Measurements from ENCODE around the gene CTU2.

CTU2 gene

DNA sequence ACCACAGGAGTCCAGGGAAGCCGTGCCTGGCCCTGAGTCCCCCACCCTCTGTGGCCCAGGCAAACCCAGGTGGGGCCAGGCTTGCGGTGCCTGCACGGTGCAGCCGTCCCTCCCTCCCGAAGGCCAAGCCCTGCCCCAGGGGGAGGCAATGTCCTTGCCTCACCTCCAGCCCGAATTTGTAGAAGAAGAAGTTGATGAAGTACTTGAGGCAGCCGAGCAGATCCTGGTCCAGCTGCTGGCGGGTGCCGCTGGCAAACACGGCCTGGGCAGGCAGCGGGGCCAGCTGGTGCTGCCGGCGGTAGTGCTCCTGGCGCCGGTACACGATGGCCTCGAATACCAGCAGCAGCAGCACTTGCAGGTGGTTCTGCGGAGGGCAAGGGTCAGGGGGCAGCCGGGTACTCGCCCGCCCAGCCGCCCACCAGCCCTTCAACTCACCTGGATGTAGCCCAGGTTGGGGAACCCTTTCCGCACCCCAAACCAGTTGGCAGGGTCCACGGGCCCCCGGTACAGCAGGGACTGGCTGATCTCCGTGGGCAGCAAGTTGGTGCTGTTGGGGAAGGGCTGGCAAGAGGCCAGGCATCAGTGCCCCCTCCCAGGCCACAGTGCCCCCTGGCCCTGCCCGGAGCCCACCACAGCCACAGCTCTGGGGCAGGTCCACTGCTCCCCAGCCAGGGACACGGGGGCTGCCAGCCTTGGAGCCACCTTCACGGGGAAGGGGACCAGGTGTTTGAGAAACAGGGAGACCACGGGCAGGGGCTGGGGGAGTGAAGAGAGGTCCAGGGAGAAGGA is 26.1 kb downstream of the CTU2 start:
- DNase-seq = no peak

DNA sequence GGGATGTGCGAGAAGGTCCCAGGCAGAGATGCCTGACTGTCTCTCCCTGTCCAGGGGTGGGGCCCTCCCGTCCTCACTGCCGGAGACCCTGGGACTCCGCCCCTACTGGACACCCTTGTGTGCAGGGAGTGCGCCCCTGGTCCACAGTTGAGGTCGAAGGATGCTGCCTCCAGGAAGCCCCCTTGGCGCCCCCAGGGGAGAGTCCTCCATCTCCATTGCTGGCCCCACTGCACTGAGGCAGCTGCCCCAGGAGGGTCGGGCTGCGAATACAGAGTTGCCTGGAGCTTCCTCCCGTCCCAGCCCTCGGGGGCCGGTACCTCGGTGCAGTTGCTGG is 26.6 kb downstream of the CTU2 start:
- DNase-seq = no peak

DNA sequence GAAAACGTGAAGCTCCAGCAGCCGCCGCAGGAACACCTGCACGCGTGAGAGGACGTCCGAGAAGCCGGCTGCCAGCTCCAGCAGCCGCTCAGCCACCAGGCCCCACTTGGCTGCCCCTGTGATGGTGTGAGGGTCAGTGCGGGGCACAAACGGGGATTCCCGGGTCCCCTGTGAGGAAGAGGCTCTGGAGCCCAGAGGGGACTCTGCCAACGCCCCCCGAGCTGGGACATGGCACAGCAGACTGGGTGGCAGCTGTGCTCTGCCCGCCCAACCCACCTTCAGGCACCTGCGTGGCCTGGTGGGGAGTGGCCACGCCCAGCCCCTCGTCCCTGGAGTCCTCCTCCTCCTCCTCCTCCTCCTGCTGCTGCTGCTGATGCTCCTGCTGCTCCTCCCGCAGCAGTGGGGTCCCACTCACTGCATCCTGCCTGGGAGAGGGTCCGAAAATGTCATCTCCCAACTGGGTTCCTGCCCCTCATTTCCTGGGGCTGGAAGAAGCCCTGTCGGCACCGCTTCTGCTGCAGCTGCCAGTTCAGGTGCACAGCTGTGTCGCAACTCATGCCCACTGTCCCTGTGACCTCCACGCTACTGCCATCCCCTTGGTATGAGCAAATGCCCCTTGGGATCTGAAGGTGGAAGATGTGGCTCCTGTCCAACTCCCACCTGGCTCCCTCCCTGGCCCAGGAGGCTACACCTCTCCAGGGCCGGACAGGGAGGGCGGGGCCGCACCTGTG is 27.5 kb downstream of the CTU2 start:
- DNase-seq = no peak

DNA sequence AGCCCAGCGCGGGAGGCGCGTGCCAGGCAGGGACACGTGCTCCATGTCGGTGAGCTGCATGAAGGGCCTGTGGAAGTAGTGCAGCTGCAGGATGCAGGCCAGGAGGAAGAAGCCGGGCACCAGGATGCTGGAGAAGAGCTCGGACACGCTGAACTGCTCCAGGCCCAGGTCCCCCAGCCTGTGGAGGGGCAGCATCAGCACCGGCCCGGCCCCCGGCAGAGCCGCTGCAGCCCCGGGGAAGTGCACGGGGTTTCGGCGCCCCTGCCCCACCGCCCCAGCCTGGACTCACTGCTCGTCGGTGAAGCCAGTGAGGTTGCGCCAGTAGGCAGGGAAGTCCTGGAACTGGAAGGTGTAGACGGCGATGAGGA is 28.0 kb downstream of the CTU2 start:
- no peak for DNase-seq

DNA sequence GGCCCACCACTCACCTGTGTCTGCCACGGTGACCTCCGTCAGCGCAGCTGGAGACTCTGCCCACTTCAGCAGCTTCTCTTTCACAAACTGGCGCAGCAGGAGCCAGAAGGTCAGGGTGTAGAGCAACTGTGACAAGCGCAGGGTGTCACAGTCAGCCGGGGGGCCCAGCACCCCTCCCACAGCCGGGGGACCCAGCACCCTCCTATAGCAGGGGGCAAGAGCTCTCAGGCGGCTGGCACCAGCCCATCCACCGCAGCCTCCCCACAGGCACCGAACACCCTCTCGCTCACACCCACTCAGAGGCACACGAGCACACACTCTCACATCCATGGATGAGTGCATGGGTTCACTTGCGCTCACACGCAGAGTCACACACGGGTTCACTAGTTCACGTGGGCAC is 28.8 kb downstream of the CTU2 start:
- no peak for DNase-seq

DNA sequence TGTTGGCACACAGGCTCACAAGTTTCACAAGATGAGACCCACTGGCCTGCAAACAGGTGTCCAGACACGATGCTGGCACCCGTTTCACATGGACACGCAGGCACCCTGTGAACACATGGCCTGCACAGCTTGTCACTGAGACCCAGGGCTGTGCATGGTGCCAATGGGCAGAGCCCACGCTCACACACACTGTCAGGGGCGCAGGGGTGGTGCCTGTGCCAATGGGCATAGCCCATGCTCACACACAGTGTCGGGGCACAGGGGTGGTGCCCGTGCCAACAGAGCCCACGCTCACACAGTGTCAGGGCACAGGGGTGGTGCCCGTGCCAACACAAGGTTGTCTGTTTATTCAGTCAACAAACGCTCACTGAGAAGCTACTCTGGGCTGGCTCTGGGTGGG is 29.3 kb downstream of the CTU2 start:
- DNase-seq = no peak

DNA sequence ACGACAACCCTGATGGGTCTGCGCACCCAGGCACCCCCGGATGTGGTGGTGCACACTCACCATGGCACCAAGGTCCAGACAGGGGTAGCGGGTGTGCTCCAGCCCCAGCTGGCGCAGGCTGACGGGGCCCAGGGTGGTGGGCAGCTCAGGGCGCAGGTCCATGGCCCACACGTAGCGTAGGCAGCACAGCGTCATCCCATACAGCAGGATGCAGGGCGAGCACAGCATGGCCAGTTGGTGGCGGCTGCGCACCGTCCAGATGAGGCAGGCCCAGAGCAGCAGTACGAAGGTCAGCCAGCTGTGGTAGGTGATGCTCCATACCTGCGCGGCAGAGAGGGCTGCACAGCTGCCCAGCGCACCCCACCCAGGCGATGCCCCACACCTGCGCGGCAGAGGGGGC is 29.8 kb downstream of the CTU2 start:
- no peak for DNase-seq

DNA sequence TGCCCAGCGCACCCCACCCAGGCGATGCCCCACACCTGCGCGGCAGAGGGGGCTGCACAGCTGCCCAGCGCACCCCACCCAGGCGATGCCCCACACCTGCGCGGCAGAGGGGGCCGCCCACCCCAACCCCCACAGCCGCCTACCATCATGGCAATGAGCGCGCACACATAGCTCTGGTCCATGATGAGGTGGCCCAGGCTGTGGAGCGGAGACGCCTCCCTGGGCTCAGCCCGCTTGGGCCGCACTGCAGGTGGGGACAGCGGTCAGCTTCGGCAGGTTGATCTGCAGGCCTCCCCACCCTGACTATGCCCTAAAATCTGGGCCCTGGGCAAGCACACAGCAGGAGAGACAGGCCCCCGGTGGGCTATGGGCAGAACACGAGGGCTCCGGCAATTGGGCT is 30.2 kb downstream of the CTU2 start:
- no peak for DNase-seq

DNA sequence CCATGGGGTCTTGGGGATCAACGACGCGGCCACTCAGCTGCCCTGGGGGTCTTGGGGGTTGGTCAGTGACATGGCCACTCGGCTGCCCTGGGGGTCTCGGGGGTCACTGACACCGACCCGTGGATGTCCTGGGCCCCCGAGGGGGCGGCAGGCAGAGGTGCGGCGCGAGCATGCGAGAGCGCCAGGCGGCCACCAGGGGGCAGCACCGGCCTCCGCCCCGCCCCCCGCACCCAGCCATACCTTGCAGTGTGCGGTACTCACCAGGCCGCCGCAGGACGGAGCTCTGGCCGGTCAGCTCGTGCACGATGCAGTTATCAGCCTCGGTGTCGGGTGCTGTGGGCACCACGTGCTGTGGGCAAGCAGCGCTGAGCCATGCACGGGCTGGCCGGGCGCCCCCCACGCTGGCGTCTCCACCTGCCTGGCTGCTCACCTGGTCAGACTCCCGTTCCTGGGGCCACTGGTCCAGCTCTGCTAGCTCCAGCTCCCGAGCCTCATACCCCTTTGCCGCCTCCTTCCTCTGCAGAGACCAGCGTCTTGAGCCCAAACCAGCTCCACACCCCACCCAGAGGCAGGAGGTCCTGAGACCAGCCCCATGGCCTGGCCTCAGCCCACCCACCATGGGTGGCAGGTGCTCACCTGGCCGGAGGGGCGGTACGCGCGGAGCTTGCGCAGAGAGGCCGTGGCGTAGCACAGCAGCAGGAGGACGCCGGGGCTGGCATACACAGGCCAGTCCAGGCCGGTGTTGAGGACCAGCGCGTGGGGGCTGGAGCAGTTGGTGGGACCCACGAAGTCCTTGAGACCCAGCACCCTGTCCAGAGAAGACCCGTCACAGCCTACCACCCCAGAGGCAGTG is 31.2 kb downstream of the CTU2 start:
- peak; percentile 70 for DNase-seq

DNA sequence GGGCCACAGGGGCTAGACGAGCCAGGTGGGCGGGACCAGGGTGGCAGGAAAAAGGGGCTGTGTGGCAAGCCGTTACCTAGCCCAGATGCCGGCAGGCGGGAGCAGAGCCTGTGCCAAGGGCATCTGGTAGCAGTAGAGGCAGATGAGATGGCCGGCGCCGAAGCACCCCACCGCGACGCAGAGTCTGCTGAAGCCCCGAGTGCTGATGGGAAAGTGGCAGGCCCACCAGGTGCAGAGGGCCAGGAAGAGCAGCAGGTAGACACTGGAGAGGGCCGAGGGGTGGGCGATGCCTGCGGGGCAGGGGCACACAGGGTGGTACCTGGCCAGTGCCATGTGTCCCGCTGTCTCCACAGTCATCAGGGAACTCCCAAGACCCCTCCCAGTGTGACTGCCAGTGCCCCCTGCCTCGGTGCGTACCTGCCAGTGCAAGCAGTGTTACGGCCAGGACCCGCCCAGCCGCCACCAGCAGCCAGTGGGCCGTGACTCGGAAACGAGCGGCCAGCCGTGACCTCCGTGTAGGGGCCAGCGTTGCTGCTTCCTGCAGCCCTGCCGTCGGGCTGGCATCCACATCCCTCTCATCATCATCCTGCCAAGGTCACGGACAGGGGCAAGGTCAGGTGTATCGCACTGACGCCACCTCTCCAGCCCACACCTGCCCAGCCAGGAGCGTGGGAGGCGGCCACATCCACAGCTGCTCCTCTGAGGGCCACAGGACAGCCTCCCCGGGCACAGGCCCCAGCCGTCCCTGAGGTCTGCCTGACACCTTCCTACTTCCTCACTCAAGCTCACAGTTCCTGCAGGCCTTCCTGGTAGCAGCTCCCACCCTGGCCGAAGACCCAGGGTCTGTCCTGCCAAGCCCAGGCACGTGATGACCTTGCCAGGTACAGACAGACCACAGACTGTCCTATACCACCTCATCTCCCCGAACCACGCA is 32.1 kb downstream of the CTU2 start:
- no peak for DNase-seq

DNA sequence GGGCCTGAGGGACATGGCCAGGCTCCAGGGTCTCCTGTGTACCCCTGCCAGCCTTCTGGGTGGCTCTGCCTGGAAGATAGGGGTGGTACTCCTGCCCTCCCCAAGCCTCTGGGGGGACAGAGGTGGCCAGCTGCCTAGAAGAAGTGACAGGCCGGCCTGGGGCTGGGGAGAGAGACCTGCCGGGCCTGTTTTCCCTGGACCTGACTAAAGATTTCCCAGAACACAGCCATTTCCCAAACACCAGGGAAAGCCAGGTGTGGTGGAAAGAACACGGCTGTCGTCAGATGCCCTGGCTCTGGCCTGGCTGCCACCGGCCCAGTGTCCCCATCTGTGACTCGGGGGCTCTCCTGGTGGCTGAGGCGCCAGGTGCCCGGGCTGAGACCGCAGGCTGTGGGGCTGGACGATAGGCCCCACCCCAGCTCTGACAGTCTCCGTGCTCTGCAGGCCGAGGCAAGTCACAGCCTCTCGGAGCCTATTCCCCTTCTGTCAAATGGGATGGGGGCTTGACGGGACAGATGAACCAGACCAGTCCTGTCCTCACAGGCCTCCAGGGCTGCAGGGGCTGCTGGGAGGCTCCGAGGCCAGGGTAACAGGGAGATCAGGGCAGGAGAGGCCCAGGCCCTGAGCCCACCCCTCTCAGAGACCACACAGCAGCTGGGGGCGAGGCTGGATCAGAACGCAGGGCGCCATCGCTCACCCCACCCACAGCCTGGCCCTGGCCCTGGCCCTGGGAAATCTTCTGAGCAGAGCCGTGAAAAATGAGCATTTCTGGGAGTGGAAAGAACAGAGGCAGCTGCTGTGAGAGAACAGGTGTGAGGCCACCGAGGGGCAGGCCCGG is 33.1 kb downstream of the CTU2 start:
- DNase-seq = no peak

DNA sequence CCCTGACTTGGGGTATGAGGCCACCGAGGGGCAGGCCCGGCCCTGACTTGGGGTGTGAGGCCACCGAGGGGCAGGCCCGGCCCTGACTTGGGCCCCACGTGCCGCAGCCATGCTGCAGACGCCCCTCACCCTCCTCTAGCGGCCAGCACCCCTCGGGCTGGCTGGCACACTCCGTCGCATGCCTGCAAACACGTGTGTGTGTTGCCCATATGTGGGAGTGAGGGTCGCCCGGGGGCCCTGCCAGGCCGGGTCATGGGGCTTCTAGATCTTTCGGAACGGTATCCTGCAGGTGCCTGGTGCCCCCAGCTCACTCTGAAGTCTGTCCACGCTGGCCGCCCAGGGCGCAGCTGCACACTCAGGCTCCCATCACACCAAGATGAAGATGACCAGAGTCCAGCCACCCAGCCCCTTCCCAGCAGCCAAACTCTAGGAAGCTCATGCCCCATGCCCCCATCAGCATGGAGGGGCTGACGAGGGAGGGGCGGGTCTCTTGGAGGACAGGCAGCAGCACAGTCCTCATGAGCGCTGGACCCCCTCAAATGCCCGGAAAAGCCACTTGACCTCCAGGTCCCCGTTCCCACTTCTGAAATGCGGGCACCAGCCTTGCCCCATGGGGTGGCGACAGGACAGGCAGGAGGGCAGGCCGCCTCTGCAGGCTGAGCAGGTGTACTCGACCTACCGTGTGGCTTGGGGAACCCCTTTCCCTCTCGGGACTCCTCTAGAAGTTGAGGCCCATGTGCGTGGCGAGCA is 33.8 kb downstream of the CTU2 start:
- no peak for DNase-seq

DNA sequence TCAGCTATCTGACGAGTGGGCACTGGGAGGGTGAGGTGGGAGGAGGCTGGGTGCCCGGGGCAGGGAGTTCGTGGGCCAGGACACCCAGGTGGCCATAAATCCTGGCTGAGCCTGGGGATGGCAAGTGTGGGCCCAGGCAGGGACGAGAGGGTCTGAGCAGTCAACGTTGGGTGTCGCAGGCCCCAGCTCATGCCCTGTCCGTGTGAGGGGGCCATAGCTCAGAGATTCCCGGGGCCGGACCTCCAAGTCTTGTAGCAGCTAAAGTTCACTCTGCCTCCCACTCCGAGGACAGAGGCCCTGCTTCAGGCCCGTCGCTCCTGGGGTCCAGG is 34.4 kb downstream of the CTU2 start:
- no peak for DNase-seq

DNA sequence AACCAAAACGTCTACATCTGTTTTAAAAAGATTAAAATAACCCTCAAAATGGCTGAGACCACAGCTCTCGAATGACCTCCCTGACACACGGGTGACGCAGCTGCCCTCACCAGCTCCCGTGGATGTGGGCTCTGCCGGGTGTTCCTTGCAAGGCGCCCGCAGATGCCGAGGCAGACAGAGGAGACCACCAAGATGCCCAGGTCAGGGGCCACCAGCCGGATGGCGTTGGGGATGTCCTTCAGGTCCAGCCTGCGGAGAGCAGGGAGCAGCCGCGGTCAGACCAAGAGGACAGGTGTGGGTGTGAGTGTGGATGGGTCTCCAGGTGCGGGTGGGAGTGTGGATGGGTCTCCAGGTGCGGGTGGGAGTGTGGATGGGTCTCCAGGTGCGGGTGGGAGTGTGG is 35.1 kb downstream of the CTU2 start:
- no peak for DNase-seq

DNA sequence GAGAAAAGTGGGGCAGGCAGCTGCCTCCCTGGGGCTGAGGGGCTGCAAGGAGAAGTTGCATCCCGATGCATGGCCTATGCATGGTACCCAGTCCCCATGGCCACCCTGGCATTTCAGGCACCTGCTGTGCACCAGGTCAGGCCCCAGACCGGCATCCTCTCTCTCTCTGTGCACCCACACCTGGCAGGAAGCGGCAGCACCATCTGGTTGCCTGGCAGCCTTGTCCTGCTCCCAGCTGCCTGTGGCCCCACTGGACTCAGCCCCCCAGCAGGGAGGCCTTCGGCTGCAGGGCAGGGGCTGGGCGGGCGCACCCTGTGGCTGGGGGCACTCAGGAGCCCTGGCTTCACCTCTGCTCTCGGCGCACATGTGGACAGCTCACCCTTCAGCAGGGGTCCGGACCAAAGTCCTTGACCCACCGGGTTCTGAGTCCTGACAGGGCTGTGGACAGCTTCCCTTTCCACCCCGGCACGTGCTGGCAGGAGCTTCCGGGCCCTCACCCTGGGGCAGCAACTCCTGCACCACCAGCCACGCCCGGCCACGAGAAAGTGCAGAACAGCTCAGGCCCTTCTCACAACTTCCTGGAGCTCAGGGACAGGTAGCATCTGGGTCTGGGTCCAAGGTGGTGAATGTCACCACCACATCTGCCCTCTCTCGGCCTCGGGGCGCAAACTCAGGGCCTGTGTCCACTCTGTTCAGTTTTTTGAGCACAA is 36.7 kb downstream of the CTU2 start:
- DNase-seq = no peak

DNA sequence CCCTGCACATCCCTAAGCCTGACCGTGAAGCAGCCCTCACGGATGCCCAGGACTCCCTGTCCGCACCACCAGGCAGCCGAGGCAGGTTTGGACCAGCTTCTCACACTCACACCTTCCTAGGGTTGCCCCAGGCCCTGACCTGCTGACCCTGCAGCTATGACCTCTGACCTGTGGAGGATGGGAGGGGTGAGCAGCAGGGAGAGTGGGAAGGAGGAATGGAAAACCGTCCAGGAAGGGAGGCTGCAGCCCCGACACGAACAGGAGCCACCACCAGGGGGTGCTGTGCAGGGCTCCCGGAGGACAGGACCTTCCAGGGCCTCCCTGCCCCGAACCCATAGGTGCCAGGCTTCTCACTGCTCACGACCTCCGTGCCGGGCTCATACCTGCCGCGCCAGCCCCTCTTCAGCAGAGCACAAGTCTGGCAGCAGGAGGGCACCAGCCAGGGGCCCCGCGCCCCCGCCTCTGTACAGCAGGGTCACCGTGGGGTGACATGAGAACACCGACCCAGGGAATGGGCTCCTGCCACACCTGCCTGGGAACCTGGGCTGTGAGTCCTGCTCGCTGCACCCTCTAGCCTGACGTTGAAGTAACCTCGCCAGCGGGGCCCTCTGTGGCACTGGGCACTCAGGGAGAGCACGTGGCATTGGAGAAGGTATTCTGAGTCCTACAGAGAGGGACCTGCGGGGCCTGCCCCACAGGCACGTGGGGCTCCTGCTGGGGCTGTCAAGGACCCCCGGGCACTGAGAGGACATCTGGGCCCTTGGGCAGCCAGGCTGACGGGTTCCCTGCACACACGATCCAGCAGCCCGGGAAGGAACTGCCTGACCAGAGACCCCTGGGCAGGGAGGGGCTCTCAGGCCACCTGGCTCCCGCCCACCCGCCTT is 37.6 kb downstream of the CTU2 start:
- peak; percentile 57 for DNase-seq

DNA sequence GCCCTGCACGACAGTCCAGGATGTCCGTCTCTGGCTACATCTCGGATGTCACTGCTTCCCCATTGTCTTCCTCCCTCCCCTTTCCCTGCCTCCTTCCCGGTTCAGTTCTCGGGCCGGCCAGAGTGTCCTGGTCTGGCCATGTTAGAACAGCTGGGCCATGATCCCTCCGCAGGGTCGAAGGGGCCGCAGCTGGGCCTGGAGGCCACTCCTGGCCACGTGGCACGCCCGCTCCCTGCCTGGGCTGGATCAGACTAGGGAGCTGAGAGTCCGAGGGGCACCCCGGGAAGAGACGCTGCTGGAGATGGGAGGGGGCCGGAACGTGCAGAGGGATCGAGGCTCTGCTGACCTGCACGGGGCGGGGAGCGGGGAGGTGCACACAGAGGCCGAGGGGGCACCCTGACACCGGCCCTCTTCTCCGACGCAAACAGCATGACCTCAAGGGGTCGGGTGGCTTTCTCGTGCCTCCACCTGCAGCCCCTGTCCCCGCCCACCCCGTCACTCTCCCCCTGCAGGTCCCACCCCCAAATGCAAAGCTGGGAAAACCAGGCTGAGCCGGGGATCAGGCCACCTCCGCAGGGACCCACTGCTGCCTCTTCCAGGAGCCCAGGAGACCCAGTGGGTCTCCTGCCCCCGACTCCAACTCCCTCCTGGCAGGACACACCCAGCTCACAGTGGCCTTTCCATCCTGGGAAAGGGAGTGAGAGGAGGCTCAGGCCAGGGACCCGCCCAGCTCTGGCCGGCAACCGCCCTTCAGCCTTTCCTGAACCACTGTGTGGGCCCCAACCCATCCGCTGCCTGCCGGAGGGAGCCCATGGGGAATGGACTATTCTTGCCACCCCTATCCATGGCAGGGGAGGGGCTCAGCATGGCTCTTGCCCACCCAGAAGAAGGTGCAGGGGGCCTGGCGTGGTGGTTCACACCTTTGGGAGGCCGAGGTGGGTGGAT is 38.5 kb downstream of the CTU2 start:
- no peak for DNase-seq

DNA sequence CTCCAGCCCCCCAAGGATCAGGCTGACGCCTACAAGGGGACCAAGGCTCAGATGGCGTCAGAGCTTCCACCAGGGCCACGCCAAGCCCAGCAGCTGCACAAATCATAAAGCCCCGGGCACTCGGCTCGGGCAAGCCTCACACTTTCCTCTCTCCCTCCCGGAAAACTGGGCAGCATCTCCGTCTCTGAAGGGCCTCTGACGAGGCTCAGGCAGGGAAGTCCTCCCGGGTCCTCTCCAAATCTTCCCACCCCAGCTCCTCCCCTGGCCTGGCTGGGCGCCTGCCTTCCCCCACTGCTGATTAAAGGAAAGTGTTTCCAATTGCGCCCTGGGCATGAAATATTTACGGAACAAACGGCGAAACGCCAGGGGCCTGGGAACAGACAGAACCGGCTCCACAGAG is 40.2 kb downstream of the CTU2 start:
- DNase-seq = no peak

Measured in EL (cell line).